Measurements from ENCODE around the gene BTBD6. TPM values are rescaled to one million over a fixed set of nuclear protein-coding genes. Genes with fewer than 3 reads are reported as not detected.

Gene BTBD6
- total and polyA plus RNA-seq, 2 of the 8 experiments (the other 6 are each of a cell fraction or from before 2014, with no cell fraction given): 10.1 to 10.2 TPM

DNA sequence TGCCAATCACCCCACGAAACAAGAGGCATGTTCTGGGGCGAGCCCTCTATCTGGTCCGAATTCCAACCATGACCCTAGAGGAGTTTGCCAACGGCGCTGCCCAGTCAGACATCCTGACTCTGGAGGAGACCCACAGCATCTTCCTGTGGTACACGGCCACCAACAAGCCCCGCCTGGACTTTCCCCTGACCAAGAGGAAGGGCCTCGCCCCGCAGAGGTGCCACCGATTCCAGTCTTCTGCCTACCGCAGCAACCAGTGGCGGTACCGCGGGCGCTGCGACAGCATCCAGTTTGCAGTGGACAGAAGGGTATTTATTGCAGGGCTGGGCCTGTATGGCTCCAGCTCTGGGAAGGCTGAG lies 1.7 kb downstream of the BTBD6 start:
- Histone ChIP-seq H3K4me1 (replicated peaks in 1 of 4; ENCODE audit: control insufficient read depth in 3 of 4, insufficient read depth in 4 of 4, low read length in 3 of 4) (peaks cover 0 to 6% (median 2%) of the 10 kb centered on the region in 4 experiments; a peak in 3 of 7 replicates), H4K5ac (ENCODE audit: insufficient read length, low read depth, low read length) (no peak overlapping the region), H3K79me1 (ENCODE audit: low read depth, low read length) (no peaks in the 10 kb centered on the region; the same call in 1 of the 2 replicates), H3K27ac (ENCODE audit: low read depth, low read length) (no peak overlapping the region), H3K18ac (ENCODE audit: extremely low read depth, low read length) (no peak overlapping the region), H4K20me1 (replicated peaks in 1 of 2; ENCODE audit: control insufficient read depth in 1 of 2, insufficient read depth in 2 of 2, low read length in 2 of 2) (peaks cover 0 to 11% of the 10 kb centered on the region in 2 experiments), H2BK5ac (ENCODE audit: low read depth, low read length) (no peak overlapping the region), H4K91ac (replicated peaks; ENCODE audit: insufficient read length, low read length) (no peak overlapping the region), H3K14ac (ENCODE audit: insufficient read length) (no peak overlapping the region), H3K27me3 (replicated peaks in 1 of 4; ENCODE audit: control insufficient read depth in 3 of 4, extremely low read depth in 1 of 4, insufficient read depth in 3 of 4, low read length in 3 of 4) (peaks cover 0 to 7% (median 3%) of the 10 kb centered on the region in 4 experiments; a peak in 3 of 7 replicates), H3K79me2 (ENCODE audit: control insufficient read depth in 1 of 2, insufficient read depth in 2 of 2, low read length in 2 of 2) (peaks cover 0 to 3% of the 10 kb centered on the region in 2 experiments; a peak in 1 of 4 replicates), H3K36me3 (ENCODE audit: control insufficient read depth in 2 of 4, insufficient read depth in 4 of 4, low read length in 3 of 4) (no peaks in the 10 kb centered on the region; a peak in 2 of 8 replicates), H2AK5ac (ENCODE audit: low read depth, low read length) (no peak overlapping the region), H3K4me2 (ENCODE audit: insufficient read depth in 1 of 2, low read depth in 2 of 2, low read length in 2 of 2) (no peak overlapping the region; a peak in 1 of 4 replicates), H2BK15ac (ENCODE audit: low read length) (no peak overlapping the region), H2BK20ac (ENCODE audit: low read length) (no peak overlapping the region), H2AFZ (ENCODE audit: low read length) (no peak overlapping the region), H3K4me3 (ENCODE audit: extremely low read depth in 1 of 4, insufficient read depth in 2 of 4, low read depth in 3 of 4, low read length in 4 of 4) (no peak overlapping the region), H3K4ac (replicated peaks; ENCODE audit: insufficient read length, low read depth, low read length) (no peak overlapping the region), H2BK120ac (replicated peaks; ENCODE audit: low read depth, low read length) (no peak overlapping the region), H3K23me2 (ENCODE audit: low read depth, low read length) (peaks cover 10% of the 10 kb centered on the region; the same call in 1 of the 2 replicates), H3K56ac (replicated peaks; ENCODE audit: insufficient read length, low read depth, low read length) (no peak overlapping the region), H4K8ac (ENCODE audit: extremely low read depth, insufficient read depth, low read length) (no peak overlapping the region), H3K9ac (replicated peaks in 1 of 4; ENCODE audit: extremely low read depth in 1 of 4, low read depth in 3 of 4, low read length in 3 of 4) (no peak overlapping the region), H2BK12ac (ENCODE audit: low read depth, low read length) (no peak overlapping the region), H3K23ac (ENCODE audit: insufficient read length) (no peak overlapping the region), H3K9me3 (ENCODE audit: insufficient read depth in 2 of 2, low read depth in 1 of 2, low read length in 1 of 2) (no peaks in the 10 kb centered on the region)
- 92% methylated on average over 16 of the region's 16 CpGs; no CpG with 5 or more reads in 1 of the 2 experiments for WGBS, 2 experiments (ENCODE audit: extremely low coverage in 1 of 2, insufficient coverage in 1 of 2, insufficient read length in 1 of 2, insufficient replicate concordance in 2 of 2, low coverage in 1 of 2, low lambda C conversion rate in 2 of 2, missing lambda C conversion rate in 1 of 2)
- DNase-seq (ENCODE audit: low read depth in 1 of 2, low spot score in 2 of 2) (no peak), FAIRE-seq (no peak)
- CTCF ChIA-PET (ENCODE audit: partially characterized antibody): interaction anchor here (1.0 to 2.7 kb wide), 3 partner anchors 23 to 47 kb away, joined by 3 to 8 read pairs (median 7); no protein-coding TSS in a partner anchor
- POLR2A ChIA-PET (ENCODE audit: partially characterized antibody): no interaction called here
- TF ChIP-seq SRF (IDR thresholded peaks at IDR 0.05; ENCODE audit: low read depth, low read length) (no peak), SIX5 (IDR thresholded peaks at IDR 0.05; ENCODE audit: low read depth, low read length) (no peak), EZH2 (IDR thresholded peaks at IDR 0.05; ENCODE audit: low read depth, low read length, severe bottlenecking) (no peak), TBP (IDR thresholded peaks at IDR 0.05; ENCODE audit: low read depth, low read length) (no peak), SAP30 (IDR thresholded peaks at IDR 0.05; ENCODE audit: insufficient read depth, insufficient replicate concordance, low read length) (no peak), CHD2 (IDR thresholded peaks at IDR 0.05; ENCODE audit: low read length) (no peak), YY1 (IDR thresholded peaks at IDR 0.05; ENCODE audit: low read depth, low read length) (no peak), JUN (IDR thresholded peaks at IDR 0.05; ENCODE audit: low read depth, low read length) (no peak), PHF8 (conservative IDR thresholded peaks at IDR 0.05; ENCODE audit: low read depth, low read length) (no peak)
- TF ChIP-seq, protein P1, sequence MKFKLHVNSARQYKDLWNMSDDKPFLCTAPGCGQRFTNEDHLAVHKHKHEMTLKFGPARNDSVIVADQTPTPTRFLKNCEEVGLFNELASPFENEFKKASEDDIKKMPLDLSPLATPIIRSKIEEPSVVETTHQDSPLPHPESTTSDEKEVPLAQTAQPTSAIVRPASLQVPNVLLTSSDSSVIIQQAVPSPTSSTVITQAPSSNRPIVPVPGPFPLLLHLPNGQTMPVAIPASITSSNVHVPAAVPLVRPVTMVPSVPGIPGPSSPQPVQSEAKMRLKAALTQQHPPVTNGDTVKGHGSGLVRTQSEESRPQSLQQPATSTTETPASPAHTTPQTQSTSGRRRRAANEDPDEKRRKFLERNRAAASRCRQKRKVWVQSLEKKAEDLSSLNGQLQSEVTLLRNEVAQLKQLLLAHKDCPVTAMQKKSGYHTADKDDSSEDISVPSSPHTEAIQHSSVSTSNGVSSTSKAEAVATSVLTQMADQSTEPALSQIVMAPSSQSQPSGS (IDR thresholded peaks at IDR 0.05; ENCODE audit: low read length): no peak

Data from H1 (cell line).